Left ventricle myocardium superior (tissue), 1 donor: ENCODE measurements around the gene TUBB1. TPM values are rescaled to one million over a fixed set of nuclear protein-coding genes. Genes with fewer than 3 reads are reported as not detected.

Experiments used
- ATAC-seq: fragments of 200-7000 bp; cut with Tn5 transposase; one replicate; pipeline ENCODE4 v1.9.1; 2020; ENCODE audit warnings: mild to moderate bottlenecking, moderate library complexity
- DNase-seq: peaks from one replicate; pipeline ENCODE4 v3.0.0-alpha.2; 2020
- intact Hi-C: fragments of 100-400 bp; cut with micrococcal nuclease; formaldehyde crosslinking; loops from one replicate; pipeline ENCODE4 v1.11.0; 2022
- total RNA-seq: library from RNA; stranded (reverse); fragmentation: NEBNext Ultra II Directional; extraction: Animal tissue kit (Norgen Biotek cat#: 25700); gene quantifications from one replicate; pipeline ENCODE4 v1.2.1, GENCODE V29; 2021
- donor health status: DM: no; HTN: yes; CAD: no; lungs with severe emphysema.

Gene TUBB1
- total RNA-seq, 1 donor from 2014 or later, result 0.30 TPM

GRCh38 chr20:58987790-58988564 lies 31.3 kb upstream of the TUBB1 start:
- no peak for ATAC-seq
- intact Hi-C loops, result no loop called here
- DNase-seq, result no peak

- no peak for ATAC-seq
- DNase-seq, result no peak
- intact Hi-C loops, result no loop called here
Observed at GRCh38 chr20:58988565-58988882, 30.7 kb upstream of the TUBB1 start.

- ATAC-seq (no peak), DNase-seq (no peak)
- intact Hi-C loops, result no loop called here
Observed at GRCh38 chr20:58989196-58989595, 30.0 kb upstream of the TUBB1 start.

GRCh38 chr20:58990651-58991445 lies 28.4 kb upstream of the TUBB1 start:
- ATAC-seq (no peak), DNase-seq (no peak)
- intact Hi-C loops, result loop anchor here (5.0 kb wide), 1 partner anchor 94 kb away; no protein-coding TSS in a partner anchor

GRCh38 chr20:58991715-58992114 lies 27.5 kb upstream of the TUBB1 start:
- ATAC-seq (no peak), DNase-seq (no peak)
- intact Hi-C loops, result loop anchor here (5.0 kb wide), 1 partner anchor 94 kb away; no protein-coding TSS in a partner anchor

- DNase-seq (no peak), ATAC-seq (no peak)
Observed at GRCh38 chr20:58992911-58993310, 26.3 kb upstream of the TUBB1 start.

GRCh38 chr20:58993332-58994248 lies 25.6 kb upstream of the TUBB1 start:
- intact Hi-C loops, result loop anchor here (5.0 kb wide), 1 partner anchor 96 kb away; no protein-coding TSS in a partner anchor
- no peak for ATAC-seq
- DNase-seq, result no peak

More at GRCh38 chr20:58992911-58993310, 26.3 kb upstream of the TUBB1 start:
- intact Hi-C loops, result loop anchor here (5.0 kb wide), 1 partner anchor 96 kb away; no protein-coding TSS in a partner anchor

GRCh38 chr20:58994390-58995159 lies 24.7 kb upstream of the TUBB1 start:
- peak; percentile 22 for ATAC-seq
- peak; percentile 42 for DNase-seq
- intact Hi-C loops, result loop anchor here (5.0 kb wide), 1 partner anchor 97 kb away; no protein-coding TSS in a partner anchor

- intact Hi-C loops, result no loop called here
- DNase-seq (no peak), ATAC-seq (no peak)
Observed at GRCh38 chr20:58995461-58996225, 23.6 kb upstream of the TUBB1 start.

GRCh38 chr20:58996226-58996611 lies 23.0 kb upstream of the TUBB1 start:
- DNase-seq (no peak), ATAC-seq (no peak)
- intact Hi-C loops, result no loop called here

- ATAC-seq, result no peak
- intact Hi-C loops, result no loop called here
- no peak for DNase-seq
Observed at GRCh38 chr20:58997141-58997770, 22.0 kb upstream of the TUBB1 start.

GRCh38 chr20:58998656-58999055 lies 20.6 kb upstream of the TUBB1 start:
- intact Hi-C loops, result no loop called here
- no peak for DNase-seq
- ATAC-seq, result no peak

- no peak for DNase-seq
- intact Hi-C loops, result no loop called here
- ATAC-seq, result no peak
Observed at GRCh38 chr20:59000326-59000725, 18.9 kb upstream of the TUBB1 start.

- ATAC-seq (no peak), DNase-seq (no peak)
- intact Hi-C loops, result no loop called here
Observed at GRCh38 chr20:59001068-59001448, 18.2 kb upstream of the TUBB1 start.

GRCh38 chr20:59001449-59002171 lies 17.6 kb upstream of the TUBB1 start:
- DNase-seq, result no peak
- no peak for ATAC-seq
- intact Hi-C loops, result no loop called here

GRCh38 chr20:59002388-59002787 lies 16.8 kb upstream of the TUBB1 start:
- ATAC-seq (no peak), DNase-seq (no peak)
- intact Hi-C loops, result no loop called here

GRCh38 chr20:59002874-59003399 lies 16.3 kb upstream of the TUBB1 start:
- ATAC-seq, result no peak
- intact Hi-C loops, result no loop called here

More at GRCh38 chr20:59002874-59003399, 16.3 kb upstream of the TUBB1 start:
- DNase-seq, result no peak
